CD4-positive, alpha-beta T cell treated with Interleukin-15 for 1 hour (primary cell): ENCODE results near the gene FBXO46.
"Not testable (repeated sequence)": the region's sequence is repeated elsewhere in the genome, so short reads cannot be mapped to it uniquely, and the experiment has no call there.

Experiments used
- DNase-seq: peaks from one replicate; pipeline ENCODE4 v3.0.0-alpha.2; 2020

FBXO46 gene

DNA sequence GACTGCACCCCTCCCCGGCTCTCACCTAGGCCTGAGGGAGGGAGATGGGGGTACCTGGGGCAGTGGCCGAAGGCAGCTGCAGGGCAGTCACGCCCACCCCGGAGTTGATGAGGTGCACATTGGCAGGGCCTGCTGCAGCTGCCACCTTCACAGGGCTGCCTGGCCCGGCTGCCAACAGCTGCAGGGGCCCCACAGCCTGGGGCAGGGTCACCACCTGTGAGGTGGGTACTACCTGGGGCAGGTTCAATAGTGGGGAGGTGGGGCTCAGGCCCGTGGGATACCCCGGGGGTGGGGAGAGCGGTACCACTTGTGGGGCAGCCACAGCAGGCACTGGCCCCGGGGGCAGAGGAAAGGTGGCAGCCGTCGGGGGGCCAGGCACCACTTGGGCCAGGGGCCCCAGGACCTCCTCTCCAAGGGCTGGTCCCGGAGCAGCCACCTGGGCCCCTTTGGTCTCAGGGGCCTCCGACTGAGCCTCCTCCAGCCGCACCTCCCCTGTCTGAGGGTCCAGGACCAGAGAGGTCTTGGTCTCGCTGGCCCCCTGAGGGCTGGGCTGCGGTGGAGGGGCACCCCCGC is 35.7 kb upstream of the FBXO46 start:
- no peak for DNase-seq

DNA sequence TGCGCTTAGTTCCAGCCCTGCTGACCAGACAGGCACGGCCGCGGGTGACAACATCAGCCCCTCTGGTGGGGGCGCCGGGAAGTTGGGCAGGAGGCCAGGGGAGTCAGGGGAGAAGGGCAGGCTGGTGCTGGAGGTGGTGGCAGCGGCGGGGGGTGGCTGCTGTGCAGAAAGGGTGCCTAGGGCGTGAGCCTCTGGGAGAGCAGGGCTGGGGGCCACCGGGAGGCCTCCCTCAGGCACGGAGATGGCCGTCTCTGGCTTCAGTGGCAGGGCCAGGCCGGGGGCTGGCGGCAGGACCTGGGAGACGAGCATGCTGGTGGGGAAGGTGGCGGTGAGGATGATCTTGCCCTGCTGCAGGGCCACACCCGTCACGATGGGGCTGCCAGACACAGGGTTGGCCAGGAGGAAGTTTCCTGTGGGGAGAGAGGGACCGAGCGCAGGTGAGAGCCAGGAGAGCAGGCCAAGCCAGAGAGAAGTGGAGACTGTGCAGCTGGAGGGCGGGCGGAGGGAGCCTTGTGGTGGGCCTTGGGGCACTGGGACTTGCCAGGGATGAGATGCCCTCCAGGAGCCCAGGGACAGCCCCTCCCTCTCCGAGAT is 35.1 kb upstream of the FBXO46 start:
- no peak for DNase-seq

DNA sequence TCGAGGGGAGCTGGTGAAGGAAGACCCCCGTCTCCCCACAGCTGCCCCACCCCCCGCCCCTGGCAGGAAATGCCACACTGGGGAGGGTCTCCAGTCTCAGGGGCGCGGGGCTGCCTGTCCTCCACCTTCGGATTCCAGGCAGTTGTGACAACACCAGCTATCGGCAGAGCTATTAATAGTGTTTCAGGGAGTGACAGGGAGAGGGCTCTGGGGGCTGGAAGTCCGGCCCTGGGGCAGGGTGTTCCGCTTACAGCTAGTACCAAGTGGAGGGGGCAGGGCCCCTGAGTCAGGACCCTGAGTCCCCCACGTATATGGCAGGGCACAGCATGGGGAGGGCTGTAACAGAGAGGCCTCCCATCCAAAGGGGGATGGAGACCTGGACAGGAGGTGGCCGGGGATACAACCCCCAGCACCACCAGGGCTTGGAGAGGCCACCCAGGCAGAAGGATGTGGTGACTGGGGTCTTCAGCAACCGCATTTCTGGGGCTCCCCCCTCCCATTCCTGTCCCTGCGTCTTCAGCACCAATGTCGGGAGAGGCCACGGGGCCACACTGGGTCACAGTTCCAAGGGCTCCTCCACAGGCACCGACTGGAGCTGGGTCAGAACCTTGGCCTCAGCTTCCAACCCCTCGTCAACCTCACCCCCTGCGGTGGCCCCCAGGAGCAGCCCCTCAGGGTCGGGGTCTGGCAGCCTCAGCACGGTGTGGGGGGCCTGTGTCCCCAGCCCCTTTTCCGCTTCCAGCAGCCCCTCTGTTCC is 34.4 kb upstream of the FBXO46 start:
- no peak for DNase-seq

DNA sequence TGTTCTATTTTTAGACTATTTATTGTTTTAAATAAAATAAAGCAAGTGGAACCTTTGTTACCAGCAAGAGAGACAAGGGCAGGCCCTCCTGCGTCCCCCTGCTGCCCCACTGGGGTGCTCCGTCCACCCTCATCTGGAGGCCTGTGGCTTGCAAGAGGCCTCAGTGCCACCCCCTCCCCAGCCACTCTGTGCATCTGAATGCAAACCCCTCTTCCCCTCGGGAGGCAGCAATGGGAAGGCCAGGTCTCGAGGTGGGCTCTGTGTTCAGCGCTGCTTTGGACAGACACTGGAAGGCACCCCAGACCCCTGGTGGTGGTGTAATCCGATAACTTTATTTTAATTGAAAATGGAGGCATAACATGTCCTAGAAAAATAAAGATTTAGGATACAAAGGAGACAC is 33.8 kb upstream of the FBXO46 start:
- DNase-seq = no peak

DNA sequence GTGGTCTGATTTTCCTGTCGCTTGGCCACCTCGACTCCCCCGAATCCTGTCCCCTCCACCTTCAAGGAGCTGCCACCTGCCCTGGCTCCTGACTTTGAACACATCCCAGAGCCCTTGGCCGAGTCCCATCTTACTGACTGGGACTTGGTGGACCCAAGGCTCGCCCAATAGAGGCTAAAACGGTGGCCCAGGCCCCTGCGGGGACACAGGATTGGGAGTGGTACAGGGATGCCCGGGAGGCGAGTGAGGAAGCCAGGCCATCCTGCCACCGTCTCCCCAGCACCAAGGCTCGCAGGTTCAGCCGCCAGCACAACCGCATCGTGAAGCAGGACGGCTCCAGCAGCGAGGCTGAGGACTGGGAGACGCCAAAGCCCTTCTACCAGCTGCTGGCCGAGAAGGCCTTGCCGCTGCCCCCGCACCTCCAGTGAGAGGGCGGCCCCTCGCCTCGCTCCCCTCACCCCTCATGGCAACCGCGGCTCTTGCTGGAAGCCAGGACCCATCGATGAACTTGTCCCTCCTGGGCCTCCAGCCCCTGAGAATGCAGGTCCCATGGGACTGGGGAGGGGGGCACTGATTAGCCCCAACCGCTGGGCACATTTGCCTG is 33.1 kb upstream of the FBXO46 start:
- DNase-seq = no peak

DNA sequence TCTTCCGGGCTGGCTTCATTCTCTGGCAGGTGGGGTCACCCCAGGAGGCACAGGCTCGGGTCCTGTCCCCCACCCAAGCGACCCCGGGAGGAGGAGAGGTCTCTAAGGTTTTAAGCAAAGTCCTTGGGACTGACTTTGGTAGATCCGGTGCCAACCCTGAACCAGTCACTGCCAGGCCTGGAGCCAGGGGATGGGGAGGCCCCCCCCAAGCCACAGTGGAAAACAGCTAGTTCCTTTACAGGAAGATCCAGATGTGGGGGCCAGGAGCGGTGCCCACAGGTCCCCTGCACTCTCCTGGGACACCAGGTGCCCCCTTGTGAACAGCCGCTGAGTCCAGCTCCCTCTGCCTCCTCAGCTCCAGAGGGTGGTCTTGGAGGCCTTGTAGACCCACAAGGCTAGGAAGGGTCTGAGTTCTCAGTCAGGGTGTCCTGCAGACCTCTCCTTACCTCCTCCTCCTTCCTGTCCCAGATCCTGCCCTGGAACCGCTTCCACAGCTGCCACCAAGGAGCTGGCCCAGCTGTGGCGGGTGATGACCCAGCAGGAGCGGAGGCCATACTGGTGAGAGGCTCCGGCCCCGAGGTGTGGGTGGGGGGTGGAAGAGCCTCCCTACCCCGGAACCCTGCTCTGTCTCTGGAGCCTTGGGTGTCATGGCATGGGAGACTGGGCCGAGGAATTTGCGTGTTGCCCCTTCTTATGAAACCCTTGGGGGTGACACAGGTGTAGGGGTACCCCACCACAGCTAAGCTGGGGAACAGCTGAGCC is 32.4 kb upstream of the FBXO46 start:
- no peak for DNase-seq

DNA sequence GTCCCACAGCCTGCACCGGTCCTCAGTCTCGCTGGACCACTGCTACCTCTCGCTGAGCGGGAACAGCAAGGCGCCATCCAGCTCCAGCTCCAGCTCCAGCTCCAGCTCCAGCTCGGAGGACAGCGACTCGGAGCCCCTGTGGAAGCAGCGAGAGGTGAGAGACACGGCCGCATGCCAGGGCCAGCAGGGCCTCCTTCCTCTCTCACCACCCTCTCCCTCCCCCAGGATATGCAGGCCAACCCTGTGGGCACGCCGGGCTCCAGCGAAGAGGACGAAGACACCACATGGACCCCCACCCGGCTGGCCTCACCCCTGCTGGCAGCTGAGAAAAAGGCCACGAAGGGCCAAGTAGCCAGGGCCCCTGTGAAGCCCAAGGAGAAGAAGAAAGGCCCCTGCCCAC is 31.0 kb upstream of the FBXO46 start:
- no peak for DNase-seq

DNA sequence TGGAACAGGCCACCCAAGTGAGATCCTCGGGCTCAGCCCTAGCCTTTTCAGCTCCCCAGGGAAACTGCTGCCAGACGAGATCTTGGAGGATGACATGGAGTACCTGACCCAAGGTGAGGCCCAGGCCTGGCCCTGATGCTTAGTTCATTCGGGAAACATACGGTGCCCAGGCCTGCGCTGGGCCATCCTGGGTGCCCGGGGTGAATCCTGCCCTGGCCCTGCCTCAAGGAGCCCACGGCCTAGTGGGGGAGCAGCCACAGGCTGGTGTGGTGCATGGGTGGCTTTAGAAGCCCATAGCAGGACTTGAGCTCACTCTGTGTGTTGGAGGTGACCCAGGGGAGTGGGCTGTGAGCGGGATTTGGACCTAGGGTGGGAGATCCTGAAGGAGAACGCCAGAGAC is 28.2 kb upstream of the FBXO46 start:
- DNase-seq = no peak

DNA sequence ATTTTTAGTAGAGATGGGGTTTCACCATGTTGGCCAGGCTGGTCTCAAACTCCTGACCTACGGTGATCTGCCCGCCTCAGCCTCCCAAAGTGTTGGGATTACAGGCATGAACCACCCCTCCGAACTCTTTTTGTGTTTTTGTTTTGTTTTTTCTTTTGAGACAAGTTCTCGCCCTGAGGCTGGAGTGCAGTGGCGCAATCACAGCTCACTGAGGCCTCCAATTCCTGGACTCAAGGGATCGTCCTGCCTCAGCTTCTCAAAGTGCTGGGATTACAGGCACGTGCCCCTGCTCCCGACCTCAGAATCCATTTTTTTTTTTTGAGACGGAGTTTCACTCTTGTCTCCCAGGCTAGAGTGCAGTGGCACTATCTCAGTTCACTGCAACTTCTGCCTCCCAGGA is 27.0 kb upstream of the FBXO46 start:
- no peak for DNase-seq

DNA sequence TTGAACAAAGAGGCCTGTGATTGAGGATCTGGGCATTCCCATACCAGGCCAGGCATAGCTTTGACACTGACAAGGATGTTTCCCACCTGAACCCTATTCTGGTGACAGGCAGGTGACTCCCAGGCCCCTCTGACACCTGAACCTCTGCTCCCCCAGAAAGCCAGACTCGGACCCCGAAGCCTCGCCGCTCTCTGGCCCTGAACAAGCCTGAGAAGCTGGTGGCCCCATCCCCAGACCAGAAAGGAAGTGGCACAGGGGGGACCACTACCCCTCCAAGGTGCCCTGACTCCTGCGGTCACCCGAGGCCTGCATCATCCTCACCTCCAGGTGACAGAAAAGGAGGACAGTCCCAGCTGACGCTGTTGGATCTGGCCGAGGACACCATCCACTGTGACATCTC is 23.6 kb upstream of the FBXO46 start:
- DNase-seq = no peak

DNA sequence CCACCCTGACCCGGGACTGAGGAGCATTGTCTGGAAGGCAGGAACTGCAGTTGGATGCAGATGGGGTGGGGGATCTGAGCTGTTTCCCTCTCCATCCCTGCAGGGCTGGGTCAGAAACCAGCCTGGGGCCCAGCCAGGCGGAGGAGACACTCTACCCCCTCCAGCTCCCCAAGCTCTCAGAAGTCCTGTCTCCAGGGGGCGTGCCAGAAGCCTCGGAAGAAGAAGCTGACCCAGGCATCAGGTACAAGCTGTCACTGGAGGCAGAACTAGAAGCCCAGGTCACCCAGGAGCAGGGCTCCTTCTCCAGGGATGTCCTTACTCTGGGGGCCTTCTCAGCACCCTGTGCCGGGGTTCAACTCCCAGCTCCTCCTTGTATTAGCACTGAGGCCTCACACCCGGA is 22.9 kb upstream of the FBXO46 start:
- no peak for DNase-seq

DNA sequence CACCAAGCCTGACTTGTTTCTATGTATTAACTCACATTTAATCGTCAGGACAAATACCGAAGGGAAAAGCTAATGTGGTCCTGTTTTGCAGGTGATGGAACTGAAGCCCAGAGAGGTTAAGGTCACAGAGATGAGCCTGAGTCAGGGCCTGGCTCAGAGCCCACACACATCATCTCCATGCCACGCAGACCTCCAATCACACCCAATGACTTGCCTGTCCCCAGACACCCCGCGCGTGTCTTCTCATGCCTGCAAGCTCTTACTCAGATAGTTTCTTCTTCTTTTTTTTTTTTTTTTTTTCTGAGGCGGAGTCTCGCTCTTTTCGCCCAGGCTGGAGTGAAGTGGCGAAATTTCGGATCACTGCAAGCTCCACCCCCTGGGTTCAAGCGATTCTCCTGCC is 21.9 kb upstream of the FBXO46 start:
- no peak for DNase-seq

DNA sequence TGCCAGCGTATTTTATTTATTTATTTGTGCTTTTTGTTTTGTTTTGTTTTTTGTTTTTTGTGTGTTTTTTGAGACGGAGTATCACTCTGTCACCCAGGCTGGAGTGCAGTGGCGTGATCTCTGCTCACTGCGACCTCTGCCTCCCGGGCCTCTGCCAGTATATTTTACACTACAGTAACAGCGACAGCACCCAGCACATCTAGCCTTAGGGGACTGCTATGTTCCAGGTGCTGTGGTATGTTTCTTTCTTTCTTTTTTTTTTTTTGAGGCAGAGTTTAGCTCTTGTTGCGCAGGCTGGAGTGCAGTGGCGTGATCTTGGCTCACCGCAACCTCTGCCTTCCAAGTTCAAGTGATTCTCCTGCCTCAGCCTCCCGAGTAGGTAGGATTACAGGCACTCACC is 20.8 kb upstream of the FBXO46 start:
- not testable (repeated sequence) for DNase-seq

DNA sequence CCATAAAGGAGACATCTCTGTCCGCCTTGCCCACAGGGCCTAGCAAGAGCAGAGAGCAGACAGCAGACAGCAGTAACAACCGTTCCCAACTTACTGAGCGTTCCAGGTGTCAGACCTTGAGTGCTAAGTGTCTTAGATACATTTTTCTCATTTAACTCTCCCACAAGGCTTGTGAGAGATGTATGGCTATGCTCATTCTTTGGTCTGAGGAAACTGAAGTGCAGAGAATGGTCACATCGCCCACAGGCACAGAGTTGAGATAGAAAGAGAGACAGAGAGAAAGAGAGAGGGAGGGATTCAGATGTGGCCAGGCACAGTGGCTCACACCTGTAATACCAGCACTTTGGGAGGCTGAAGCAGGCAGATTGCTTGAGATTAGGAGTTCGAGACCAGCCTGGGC is 16.8 kb upstream of the FBXO46 start:
- DNase-seq = no peak

DNA sequence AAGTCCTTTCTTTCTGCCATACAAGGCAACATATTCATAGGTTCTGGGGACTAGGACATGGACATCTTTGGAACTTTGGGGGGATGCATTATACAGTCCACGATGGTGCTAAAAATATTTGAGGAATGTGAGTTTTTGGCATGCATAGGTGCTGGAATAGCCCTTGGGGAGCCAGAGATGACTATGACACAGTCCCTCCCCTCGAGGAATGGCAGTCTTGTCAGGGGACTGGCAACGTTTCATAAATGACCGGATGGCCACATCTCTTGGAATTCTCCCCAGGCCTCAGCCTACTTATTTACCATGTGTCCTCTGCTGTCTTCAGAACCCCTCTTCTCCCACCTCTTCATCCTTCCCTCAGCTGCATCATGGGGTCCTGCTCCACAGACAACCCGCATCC is 16.2 kb upstream of the FBXO46 start:
- DNase-seq = no peak

DNA sequence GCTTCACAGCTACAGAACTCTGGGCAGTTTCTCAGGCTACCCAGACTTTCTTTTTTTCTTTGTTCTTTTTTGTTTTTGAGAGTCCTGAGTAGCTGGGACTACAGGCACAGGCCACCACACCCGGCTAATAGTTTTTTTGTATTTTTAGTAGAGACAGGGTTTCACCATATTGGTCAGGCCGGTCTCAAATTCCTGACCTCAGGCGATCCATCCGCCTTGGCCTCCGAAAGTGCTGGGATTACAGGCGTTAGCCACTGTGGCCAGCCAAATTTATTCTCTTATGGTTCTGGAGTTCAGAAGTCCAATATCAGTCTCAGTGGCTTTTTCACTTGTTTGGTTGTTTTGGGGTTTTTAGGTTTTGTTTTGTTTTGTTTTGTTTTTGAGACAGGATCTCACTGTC is 14.9 kb upstream of the FBXO46 start:
- DNase-seq = no peak

DNA sequence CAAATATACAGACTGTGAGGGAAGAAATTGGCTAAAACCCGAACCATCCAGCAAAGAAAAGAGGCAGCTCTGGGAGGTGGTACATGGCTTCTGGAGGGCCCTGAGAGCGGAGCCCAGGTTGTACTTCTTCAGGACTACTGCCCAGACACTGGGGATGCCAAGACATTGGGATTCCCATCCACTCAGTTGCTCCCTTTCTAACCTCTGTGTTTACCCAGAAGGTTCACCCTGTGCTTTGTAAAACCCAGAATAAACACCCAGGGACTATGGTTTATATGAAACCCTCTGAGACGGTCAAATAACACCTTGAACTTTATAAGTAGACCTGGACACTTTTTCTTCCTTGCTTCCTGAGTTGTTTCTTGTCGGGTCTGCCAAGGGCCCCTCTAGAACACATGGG is 12.3 kb upstream of the FBXO46 start:
- no peak for DNase-seq

DNA sequence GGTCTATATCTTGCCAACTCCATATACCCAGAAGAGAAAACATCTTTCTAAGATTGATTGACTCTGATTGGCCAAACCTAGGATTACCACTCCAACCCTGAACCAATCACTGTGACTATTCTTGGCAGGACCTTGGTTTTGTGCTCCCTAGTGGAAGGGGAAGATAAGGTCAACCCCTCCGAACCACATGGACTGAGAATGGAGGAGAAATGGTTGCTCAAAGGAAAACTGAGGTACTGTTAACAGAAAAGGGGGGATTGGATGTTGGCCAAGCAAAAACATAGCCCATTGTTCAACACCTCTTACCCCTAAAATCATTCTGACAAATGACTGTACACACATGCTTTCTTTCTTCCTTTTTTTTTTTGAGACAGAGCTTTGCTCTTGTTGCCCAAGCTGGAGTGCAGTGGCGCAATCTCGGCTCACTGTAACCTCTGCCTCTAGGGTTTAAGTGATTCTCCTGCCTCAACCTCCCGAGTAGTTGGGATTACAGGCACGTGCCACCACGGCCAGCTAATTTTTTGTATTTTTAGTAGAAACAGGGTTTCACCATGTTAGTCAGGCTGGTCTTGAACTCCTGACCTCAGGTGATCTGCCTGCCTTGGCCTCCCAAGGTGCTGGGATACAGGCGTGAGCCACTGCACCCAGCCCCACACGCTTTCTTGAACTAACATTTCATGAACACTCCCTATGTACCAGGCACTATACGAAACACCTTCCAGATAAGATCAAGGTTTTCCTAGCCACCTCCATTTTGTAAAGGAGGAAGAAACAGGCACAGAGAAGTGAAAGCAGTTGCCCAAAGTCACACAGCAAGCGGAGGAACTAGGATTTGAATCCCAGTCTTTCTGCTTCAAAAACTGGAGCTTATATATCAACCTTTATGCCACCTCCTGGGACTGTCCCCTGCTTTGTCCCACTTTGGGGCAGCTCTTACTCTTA is 9.1 kb upstream of the FBXO46 start:
- no peak for DNase-seq

DNA sequence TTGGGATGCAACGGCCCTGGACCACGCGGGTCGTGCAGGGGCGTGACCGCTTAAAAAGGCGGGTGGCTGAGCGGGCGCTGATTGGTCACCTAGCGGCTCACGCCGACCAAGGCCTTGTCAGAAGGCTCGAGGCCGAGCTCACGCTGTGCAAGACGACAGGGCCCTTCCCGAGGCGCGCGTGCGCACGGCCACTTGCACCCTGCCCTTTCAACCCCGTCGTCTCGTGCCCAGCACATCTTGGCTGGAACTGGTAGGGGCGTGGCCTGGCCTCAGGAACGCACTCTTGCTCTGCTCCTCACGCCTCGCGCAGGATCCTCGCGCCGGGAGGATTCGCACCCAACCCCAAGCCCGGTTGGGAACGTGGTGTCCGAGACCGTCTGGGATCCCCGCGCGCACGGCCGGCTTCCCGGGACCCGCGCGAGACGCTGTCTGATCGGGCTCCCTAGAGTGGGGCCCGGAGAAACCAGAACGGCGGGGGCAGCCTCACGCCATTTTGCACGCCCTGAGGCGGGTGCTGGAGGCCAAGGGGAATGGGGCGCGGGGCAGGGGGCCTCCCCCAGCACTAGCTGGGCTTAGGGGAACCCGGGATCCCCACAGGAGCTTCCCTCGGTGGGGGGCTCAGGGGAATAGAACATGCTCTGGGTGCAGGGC is 2.6 kb upstream of the FBXO46 start, which contains the start of gene MEIOSIN:
Gene MEIOSIN, plus strand, starts transcription at position 280 of the 651 bp plus-strand sequence. CDS start 1,938 bp downstream, outside the sequence.
- DNase-seq = no peak

DNA sequence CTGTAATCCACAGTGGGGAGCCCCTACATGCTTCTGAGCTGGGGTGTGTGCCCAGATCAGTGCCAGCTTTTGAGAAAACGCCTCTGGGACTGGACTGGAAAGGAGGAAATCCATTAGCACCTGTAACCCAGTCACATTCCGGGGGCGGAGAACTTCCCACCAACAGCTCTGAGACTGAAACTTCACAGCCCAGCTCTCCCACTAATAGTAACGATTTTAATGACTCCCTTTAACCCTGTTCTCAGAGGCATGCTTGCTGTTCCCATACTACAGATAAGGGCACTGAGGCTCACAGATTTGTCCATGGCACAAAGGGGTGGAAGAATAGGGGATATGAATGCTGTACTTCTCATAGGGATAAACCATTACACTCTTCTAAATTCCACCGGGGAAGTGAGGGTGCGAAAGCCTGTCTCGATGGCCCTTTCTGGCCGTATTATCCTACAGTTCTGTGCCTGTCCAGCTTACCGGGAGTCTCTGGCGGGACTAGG is 851 bp downstream of the FBXO46 start:
- no peak for DNase-seq

DNA sequence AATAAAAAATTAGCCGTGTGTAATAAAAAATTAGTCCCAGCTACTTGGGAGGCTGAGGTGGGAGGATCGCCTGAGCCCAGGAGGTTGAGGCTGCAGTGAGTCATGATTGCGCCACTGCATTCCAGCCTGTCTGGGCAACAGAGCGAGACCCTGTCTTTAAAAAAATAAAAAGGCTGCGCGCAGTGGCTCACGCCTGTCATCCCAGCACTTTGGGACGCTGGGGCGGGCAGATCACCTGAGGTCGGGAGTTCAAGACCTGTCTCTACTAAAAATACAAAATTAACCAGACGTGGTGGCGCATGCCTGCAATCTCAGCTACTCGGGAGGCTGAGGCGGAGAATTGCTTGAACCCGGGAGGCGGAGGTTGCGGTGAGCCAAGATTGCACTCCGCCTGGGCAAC is 2.0 kb downstream of the FBXO46 start:
- not testable (repeated sequence) for DNase-seq
